Measurements from ENCODE around the gene GNAO1. TPM values are rescaled to one million over a fixed set of nuclear protein-coding genes. Genes with fewer than 3 reads are reported as not detected.

The GNAO1 gene
- total and polyA plus RNA-seq, 2 of the 13 experiments (the other 11 are each of a cell fraction or from before 2014, with no cell fraction given) = not detected

- TF ChIP-seq ZBTB14 (CRISPR knock-in tag; IDR thresholded peaks at IDR 0.05) (0 out of 2 replicates have a peak, but pooled peaks have one; percentile 57), ZBTB37 (CRISPR knock-in tag; IDR thresholded peaks at IDR 0.05) (no peak), SALL1 (CRISPR knock-in tag; IDR thresholded peaks at IDR 0.05) (peak; percentile 11; the same call in 1 of the 2 replicates), FOXK1 (CRISPR knock-in tag; IDR thresholded peaks at IDR 0.05; ENCODE audit: borderline replicate concordance, low read depth) (no peak)
These were observed at the start of gene GNAO1 (continued) for GRCh38 chr16:56191156-56191815.

- Histone ChIP-seq H3K4me2 (ENCODE audit: low read depth, low read length) (no peak overlapping the region), H3K9me3 (ENCODE audit: low read length) (no peaks in the 10 kb centered on the region), H2AFZ (ENCODE audit: low read length) (no peak overlapping the region), H3K27ac (ENCODE audit: extremely low read length, insufficient read depth, low read length) (no peak overlapping the region), H3K27me3 (ENCODE audit: control insufficient read depth in 1 of 2, insufficient read depth in 2 of 2, low read length in 2 of 2) (peaks cover 0 to 3% of the 10 kb centered on the region in 2 experiments; a peak in 1 of 5 replicates), H3K4me1 (ENCODE audit: insufficient read depth, low read length) (no peaks in the 10 kb centered on the region), H3K9ac (ENCODE audit: insufficient read depth, low read depth, low read length) (no peak overlapping the region), H3K4me3 (replicated peaks in 1 of 3; ENCODE audit: insufficient read depth in 1 of 3, low read depth in 2 of 3, low read length in 3 of 3) (no peak overlapping the region), H3K36me3 (replicated peaks in 1 of 2; ENCODE audit: control insufficient read depth in 1 of 2, insufficient read depth in 2 of 2, low read length in 2 of 2) (no peaks in the 10 kb centered on the region), H3K79me2 (ENCODE audit: insufficient read depth, low read length) (no peaks in the 10 kb centered on the region), H4K20me1 (ENCODE audit: insufficient read depth, low read length) (no peaks in the 10 kb centered on the region)
- ChIA-PET POLR2A (no interaction called here), CTCF (ENCODE audit: low intra/inter-chr PET ratio, low total read pairs) (no interaction called here)
- WGBS (ENCODE audit: low lambda C conversion rate) = 0% methylated on average over 1 of the region's 1 CpG
- intact Hi-C loops (cut with micrococcal nuclease; ENCODE audit: unreplicated experiment) (no loop called here), in situ Hi-C loops (cut with HindIII; ENCODE audit: extremely low pct_ligation_motif_present, low pct_unique_long_range_greater_than_20kb) (no loop called here)
- FAIRE-seq = no peak
- DNase-seq (ENCODE audit: low spot score) = no peak
- BruUV-seq (replicated peaks) = no TSS peak
- no peak for ATAC-seq
- TF ChIP-seq ZNF503 (CRISPR knock-in tag; IDR thresholded peaks at IDR 0.05) (no peak), PHF8 (CRISPR knock-in tag; IDR thresholded peaks at IDR 0.05) (no peak), POGK (CRISPR knock-in tag; conservative IDR thresholded peaks at IDR 0.05) (no peak), RFX5 (IDR thresholded peaks at IDR 0.05; ENCODE audit: low read depth, low read length) (no peak), ZNF143 (CRISPR knock-in tag; IDR thresholded peaks at IDR 0.05) (no peak), CC2D1A (CRISPR knock-in tag; IDR thresholded peaks at IDR 0.05) (no peak)
These were observed 47.6 kb upstream of the GNAO1 start for GRCh38 chr16:56143666-56144065.

Measured in HepG2 (cell line).